Measurements from ENCODE around the gene MAPK10.

The MAPK10 gene

GRCh38 chr4:86272669-86273068 is 87.2 kb downstream of the MAPK10 start:
- DNase-seq, result no peak

GRCh38 chr4:86271057-86271456 is 88.8 kb downstream of the MAPK10 start:
- no peak for DNase-seq

GRCh38 chr4:86269354-86269753 is 90.5 kb downstream of the MAPK10 start:
- no peak for DNase-seq

- DNase-seq, result no peak
Measured at GRCh38 chr4:86264241-86264640, 95.6 kb downstream of the MAPK10 start.

- DNase-seq, result no peak
Measured at GRCh38 chr4:86261636-86262035, 98.2 kb downstream of the MAPK10 start.

- no peak for DNase-seq
Measured at GRCh38 chr4:86256086-86256485, 103.8 kb downstream of the MAPK10 start.

- no peak for DNase-seq
Measured at GRCh38 chr4:86250619-86251018, 109.2 kb downstream of the MAPK10 start.

- DNase-seq, result no peak
Measured at GRCh38 chr4:86250006-86250405, 109.8 kb downstream of the MAPK10 start.

GRCh38 chr4:86249074-86249473 is 110.8 kb downstream of the MAPK10 start:
- no peak for DNase-seq

- no peak for DNase-seq
Measured at GRCh38 chr4:86247906-86248305, 111.9 kb downstream of the MAPK10 start.

GRCh38 chr4:86247320-86247719 is 112.5 kb downstream of the MAPK10 start:
- DNase-seq, result no peak

- DNase-seq, result no peak
Measured at GRCh38 chr4:86243750-86244149, 116.1 kb downstream of the MAPK10 start.

GRCh38 chr4:86242677-86243076 is 117.2 kb downstream of the MAPK10 start:
- DNase-seq, result no peak

GRCh38 chr4:86235549-86235948 is 124.3 kb downstream of the MAPK10 start:
- DNase-seq, result no peak

- DNase-seq, result no peak
Measured at GRCh38 chr4:86233681-86234080, 126.2 kb downstream of the MAPK10 start.

- no peak for DNase-seq
Measured at GRCh38 chr4:86233090-86233489, 126.8 kb downstream of the MAPK10 start.

- no peak for DNase-seq
Measured at GRCh38 chr4:86223472-86223871, 136.4 kb downstream of the MAPK10 start.

- DNase-seq, result no peak
Measured at GRCh38 chr4:86221002-86221401, 138.9 kb downstream of the MAPK10 start.

GRCh38 chr4:86220121-86220520 is 139.7 kb downstream of the MAPK10 start:
- DNase-seq, result no peak

GRCh38 chr4:86218746-86219473 is 140.9 kb downstream of the MAPK10 start:
- DNase-seq, result no peak

- no peak for DNase-seq
Measured at GRCh38 chr4:86203176-86203575, 156.7 kb downstream of the MAPK10 start.

GRCh38 chr4:86185659-86186058 is 174.2 kb downstream of the MAPK10 start:
- DNase-seq, result no peak

- no peak for DNase-seq
Measured at GRCh38 chr4:86184901-86185285, 175.0 kb downstream of the MAPK10 start.

GRCh38 chr4:86184216-86184900 is 175.5 kb downstream of the MAPK10 start:
- DNase-seq, result no peak

- DNase-seq, result no peak
Measured at GRCh38 chr4:86181585-86181984, 178.3 kb downstream of the MAPK10 start.

Data from bone marrow (tissue), 2 donors.